Mesangial cell (primary cell): ENCODE measurements around the gene PI3. TPM values are rescaled to one million over a fixed set of nuclear protein-coding genes. Genes with fewer than 3 reads are reported as not detected.

Experiments used
- total RNA-seq: library from RNA; depleted of rRNA; stranded (reverse); fragments of >200 nt; gene quantifications from 2 replicates; pipeline ENCODE4 v1.2.3, GENCODE V29; 2015

PI3 gene
- not detected in 2 replicates for total RNA-seq

GRCh38 chr20:45174434-45175364 is at the start of gene PI3:
Gene PI3, plus strand, starts transcription at chr20:45174902. Its CDS starts 21 bp downstream, at chr20:45174923.

GRCh38 chr20:45206725-45207124 is 32.0 kb downstream of the PI3 start, which contains the start of gene SEMG1:
Gene SEMG1, plus strand, starts transcription at chr20:45207033. Its CDS starts 21 bp downstream, at chr20:45207054.

GRCh38 chr20:45221076-45221475 is 46.4 kb downstream of the PI3 start, which contains the start of gene SEMG2:
Gene SEMG2, plus strand, starts transcription at chr20:45221373. Its CDS starts 17 bp downstream, at chr20:45221390.

Other genes with a start within 250 kb of the PI3 start
- 44.0 and 97.0 TPM in 2 replicates for gene TOMM34, start 214.5 kb upstream of the PI3 start, total RNA-seq
- 8.2 and 12.9 TPM in 2 replicates for gene STK4, start 208.4 kb upstream of the PI3 start, total RNA-seq
- gene KCNS1, start 73.8 kb upstream of the PI3 start, total RNA-seq = 3.0 and 6.2 TPM in 2 replicates
- not detected in 2 replicates for gene WFDC5, start 59.7 kb upstream of the PI3 start, total RNA-seq
- gene WFDC12, start 50.4 kb upstream of the PI3 start, total RNA-seq = not detected in 2 replicates
- gene SEMG1, start 32.1 kb downstream of the PI3 start, total RNA-seq = not detected in 2 replicates
- gene SEMG2, start 46.5 kb downstream of the PI3 start, total RNA-seq = not detected in 2 replicates
- gene SLPI, start 79.7 kb downstream of the PI3 start, total RNA-seq = 0.49 and 4.7 TPM in 2 replicates
- not detected in 2 replicates for gene RBPJL, start 131.9 kb downstream of the PI3 start, total RNA-seq
- not detected in 2 replicates for gene MATN4, start 133.4 kb downstream of the PI3 start, total RNA-seq
- 92.6 and 201 TPM in 2 replicates for gene SDC4, start 173.5 kb downstream of the PI3 start, total RNA-seq
- 53.3 and 63.6 TPM in 2 replicates for gene SYS1, start 188.3 kb downstream of the PI3 start, total RNA-seq
- not detected in 2 replicates for gene TP53TG5, start 203.4 kb downstream of the PI3 start, total RNA-seq
- 36.2 and 36.6 TPM in 2 replicates for gene DBNDD2, start 233.4 kb downstream of the PI3 start, total RNA-seq
- gene PIGT, start 241.2 kb downstream of the PI3 start, total RNA-seq = 81.5 and 125 TPM in 2 replicates